ENCODE data around the gene CD2AP. TPM values are rescaled to one million over a fixed set of nuclear protein-coding genes. Genes with fewer than 3 reads are reported as not detected.

The CD2AP gene
- total and polyA plus RNA-seq, 2 of the 8 experiments (the other 6 are each of a cell fraction or from before 2014, with no cell fraction given): 8.6 to 75.6 TPM

DNA sequence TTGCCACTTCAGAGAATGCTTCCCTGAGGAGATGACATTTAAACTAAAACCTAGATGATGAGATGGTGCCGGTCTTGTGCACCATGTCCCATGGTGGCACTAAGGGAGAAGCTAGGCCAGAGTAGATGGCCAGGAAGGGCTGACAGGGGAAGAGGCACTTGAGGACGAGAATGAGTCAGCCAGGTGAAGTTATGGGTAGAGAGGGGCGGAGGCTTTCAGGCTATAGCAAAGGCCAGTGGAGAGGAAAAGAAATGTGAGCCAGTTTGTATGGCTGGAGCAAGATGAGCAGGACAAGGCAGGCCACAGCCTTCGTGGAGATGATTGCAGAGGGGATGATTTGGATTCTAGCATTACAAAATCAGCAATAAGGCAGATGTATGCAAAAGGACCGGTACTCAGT is 176.1 kb downstream of the CD2AP start:
- Histone ChIP-seq H2BK120ac (replicated peaks; ENCODE audit: low read depth, low read length) (no peak overlapping the region), H3K79me1 (ENCODE audit: low read depth, low read length) (no peaks in the 10 kb centered on the region), H3K18ac (ENCODE audit: extremely low read depth, low read length) (no peak overlapping the region), H2AK5ac (ENCODE audit: low read depth, low read length) (no peak overlapping the region), H4K8ac (ENCODE audit: extremely low read depth, insufficient read depth, low read length) (no peak overlapping the region; the same call in 1 of the 2 replicates), H4K5ac (ENCODE audit: insufficient read length, low read depth, low read length) (no peak overlapping the region), H2BK15ac (ENCODE audit: low read length) (no peak overlapping the region), H3K9me3 (ENCODE audit: insufficient read depth in 2 of 2, low read depth in 1 of 2, low read length in 1 of 2) (no peaks in the 10 kb centered on the region), H3K36me3 (ENCODE audit: control insufficient read depth in 2 of 4, insufficient read depth in 4 of 4, low read length in 3 of 4) (no peaks in the 10 kb centered on the region), H3K9ac (replicated peaks in 1 of 4; ENCODE audit: extremely low read depth in 1 of 4, low read depth in 3 of 4, low read length in 3 of 4) (no peak overlapping the region), H3K23me2 (ENCODE audit: low read depth, low read length) (no peaks in the 10 kb centered on the region), H3K4me3 (ENCODE audit: extremely low read depth in 1 of 4, insufficient read depth in 2 of 4, low read depth in 3 of 4, low read length in 4 of 4) (no peak overlapping the region), H3K56ac (replicated peaks; ENCODE audit: insufficient read length, low read depth, low read length) (no peak overlapping the region), H2BK20ac (ENCODE audit: low read length) (no peak overlapping the region), H3K79me2 (ENCODE audit: control insufficient read depth in 1 of 2, insufficient read depth in 2 of 2, low read length in 2 of 2) (no peaks in the 10 kb centered on the region), H2BK12ac (ENCODE audit: low read depth, low read length) (no peak overlapping the region; the same call in 1 of the 2 replicates), H3K14ac (ENCODE audit: insufficient read length) (no peak overlapping the region), H4K20me1 (replicated peaks in 1 of 2; ENCODE audit: control insufficient read depth in 1 of 2, insufficient read depth in 2 of 2, low read length in 2 of 2) (no peaks in the 10 kb centered on the region), H3K27me3 (replicated peaks in 1 of 4; ENCODE audit: control insufficient read depth in 3 of 4, extremely low read depth in 1 of 4, insufficient read depth in 3 of 4, low read length in 3 of 4) (no peaks in the 10 kb centered on the region), H2AFZ (ENCODE audit: low read length) (no peak overlapping the region), H3K27ac (ENCODE audit: low read depth, low read length) (no peak overlapping the region), H3K23ac (ENCODE audit: insufficient read length) (no peak overlapping the region), H3K4me2 (ENCODE audit: insufficient read depth in 1 of 2, low read depth in 2 of 2, low read length in 2 of 2) (no peak overlapping the region), H4K91ac (replicated peaks; ENCODE audit: insufficient read length, low read length) (no peak overlapping the region), H3K4ac (replicated peaks; ENCODE audit: insufficient read length, low read depth, low read length) (no peak overlapping the region), H2BK5ac (ENCODE audit: low read depth, low read length) (no peak overlapping the region), H3K4me1 (replicated peaks in 1 of 4; ENCODE audit: control insufficient read depth in 3 of 4, insufficient read depth in 4 of 4, low read length in 3 of 4) (peaks cover 0 to 4% (median 1%) of the 10 kb centered on the region in 4 experiments; a peak in 1 of 7 replicates)
- WGBS, 2 experiments (ENCODE audit: extremely low coverage in 1 of 2, insufficient coverage in 1 of 2, insufficient read length in 1 of 2, insufficient replicate concordance in 2 of 2, low coverage in 1 of 2, low lambda C conversion rate in 2 of 2, missing lambda C conversion rate in 1 of 2): 83% methylated on average over 5 of the region's 5 CpGs; no CpG with 5 or more reads in 1 of the 2 experiments
- POLR2A ChIA-PET (ENCODE audit: partially characterized antibody): no interaction called here
- FAIRE-seq (no peak), DNase-seq (ENCODE audit: low read depth in 1 of 2, low spot score in 2 of 2) (no peak)
- CTCF ChIA-PET (ENCODE audit: partially characterized antibody): interaction anchor here (1.6 to 5.4 kb wide), 3 partner anchors 20 to 134 kb away, joined by 4 to 25 read pairs (median 5); no protein-coding TSS in a partner anchor
- no peak for TF ChIP-seq BACH1 (IDR thresholded peaks at IDR 0.05; ENCODE audit: low read length)
- no peak for TF ChIP-seq HDAC2 (IDR thresholded peaks at IDR 0.05; ENCODE audit: borderline replicate concordance in 1 of 2, low read depth in 2 of 2, low read length in 2 of 2)
- no peak for TF ChIP-seq SUZ12 (IDR thresholded peaks at IDR 0.05; ENCODE audit: low read length)
- no peak for TF ChIP-seq HDAC6 (IDR thresholded peaks at IDR 0.05; ENCODE audit: low read depth, low read length)
- no peak for TF ChIP-seq EGR1 (IDR thresholded peaks at IDR 0.05; ENCODE audit: borderline replicate concordance, low read depth, low read length)
- no peak for TF ChIP-seq CEBPB (IDR thresholded peaks at IDR 0.05; ENCODE audit: low read depth, low read length)
- no peak for TF ChIP-seq TAF7 (optimal IDR thresholded peaks at IDR 0.05; ENCODE audit: borderline replicate concordance, low read depth, low read length)
- TF ChIP-seq KDM1A (IDR thresholded peaks at IDR 0.05; ENCODE audit: borderline replicate concordance, low read length): no peak
- TF ChIP-seq RXRA (IDR thresholded peaks at IDR 0.05; ENCODE audit: insufficient read depth, low read depth, low read length): no peak
- no peak for TF ChIP-seq BCL11A (IDR thresholded peaks at IDR 0.05; ENCODE audit: low read depth in 2 of 2, low read length in 2 of 2)
- TF ChIP-seq GTF2F1 (IDR thresholded peaks at IDR 0.05; ENCODE audit: borderline replicate concordance, low read depth, low read length): no peak
- no peak for TF ChIP-seq CHD2 (IDR thresholded peaks at IDR 0.05; ENCODE audit: low read length)
- no peak for TF ChIP-seq ZNF274 (IDR thresholded peaks at IDR 0.05; ENCODE audit: borderline replicate concordance, extremely low read depth, low read length)
- TF ChIP-seq, protein P1, sequence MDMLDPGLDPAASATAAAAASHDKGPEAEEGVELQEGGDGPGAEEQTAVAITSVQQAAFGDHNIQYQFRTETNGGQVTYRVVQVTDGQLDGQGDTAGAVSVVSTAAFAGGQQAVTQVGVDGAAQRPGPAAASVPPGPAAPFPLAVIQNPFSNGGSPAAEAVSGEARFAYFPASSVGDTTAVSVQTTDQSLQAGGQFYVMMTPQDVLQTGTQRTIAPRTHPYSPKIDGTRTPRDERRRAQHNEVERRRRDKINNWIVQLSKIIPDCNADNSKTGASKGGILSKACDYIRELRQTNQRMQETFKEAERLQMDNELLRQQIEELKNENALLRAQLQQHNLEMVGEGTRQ (IDR thresholded peaks at IDR 0.05; ENCODE audit: low read length): no peak
